ENCODE data around the gene SLC25A3. TPM values are rescaled to one million over a fixed set of nuclear protein-coding genes. Genes with fewer than 3 reads are reported as not detected.
"Not testable (repeated sequence)": the region's sequence is repeated elsewhere in the genome, so short reads cannot be mapped to it uniquely, and the experiment has no call there.

The SLC25A3 gene
- 469 to 531 TPM (median 525 TPM) in 3 replicates for total RNA-seq
- long read RNA-seq, full-length matches to known transcripts = 413 of 453 reads
- long read RNA-seq, partial matches to known transcripts = 29 of 453 reads
- long read RNA-seq, other reads (novel, unspliced or antisense) = 11 of 453 reads

DNA sequence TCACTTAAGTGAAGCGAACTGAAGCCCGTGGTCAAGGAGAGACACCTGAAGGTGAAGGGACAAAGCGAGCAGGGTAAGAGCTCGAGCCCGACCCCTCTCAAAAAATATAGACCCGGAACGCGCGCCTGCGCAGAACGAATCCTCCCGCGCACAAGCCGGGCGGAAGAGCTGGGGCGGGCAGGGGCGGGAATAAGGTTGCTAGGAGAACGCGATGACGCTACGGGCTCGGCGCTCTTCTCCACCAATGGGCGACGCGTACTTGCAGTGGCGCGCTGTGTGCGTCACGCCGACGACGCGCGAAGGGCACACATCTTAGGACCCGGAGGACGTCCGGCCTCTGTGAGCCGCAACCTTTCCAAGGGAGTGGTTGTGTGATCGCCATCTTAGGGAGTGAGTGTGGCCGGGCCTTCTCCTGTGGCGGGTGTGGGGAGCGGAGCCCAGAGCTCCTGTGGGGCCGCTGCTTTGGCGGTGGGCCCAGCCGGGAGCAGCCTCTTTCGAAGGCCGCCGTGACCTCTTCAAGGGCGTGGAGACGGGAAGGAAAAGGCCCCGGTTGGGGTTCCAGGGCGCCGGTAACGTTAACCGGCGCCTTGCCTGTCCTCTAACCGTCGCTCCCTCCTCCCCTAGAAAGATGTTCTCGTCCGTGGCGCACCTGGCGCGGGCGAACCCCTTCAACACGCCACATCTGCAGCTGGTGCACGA lies at the start of gene SLC25A3:
Gene SLC25A3 (plus strand): TSS at position 336 of the 699 bp plus-strand sequence. CDS start 293 bp downstream, at position 629.
- H3K27ac Mint-ChIP-seq (ENCODE audit: unreplicated experiment) = peak within 1 kb of the TSS; percentile 97
- H3K4me1 Mint-ChIP-seq (ENCODE audit: low read depth) = peaks cover 29% of the 10 kb centered on the region
- peaks cover 9% of the 10 kb centered on the region for H3K36me3 Mint-ChIP-seq (ENCODE audit: low read depth)
- H3K27me3 Mint-ChIP-seq (ENCODE audit: low read depth) = no peaks in the 10 kb centered on the region
- no peaks in the 10 kb centered on the region for H3K9me3 Mint-ChIP-seq (ENCODE audit: low read depth)
- DNase-seq (ENCODE audit: low spot score) = peak; percentile 97
- peak within 1 kb of the TSS; percentile 95 for H3K4me3 Mint-ChIP-seq (ENCODE audit: unreplicated experiment)
- TF ChIP-seq, protein P1, sequence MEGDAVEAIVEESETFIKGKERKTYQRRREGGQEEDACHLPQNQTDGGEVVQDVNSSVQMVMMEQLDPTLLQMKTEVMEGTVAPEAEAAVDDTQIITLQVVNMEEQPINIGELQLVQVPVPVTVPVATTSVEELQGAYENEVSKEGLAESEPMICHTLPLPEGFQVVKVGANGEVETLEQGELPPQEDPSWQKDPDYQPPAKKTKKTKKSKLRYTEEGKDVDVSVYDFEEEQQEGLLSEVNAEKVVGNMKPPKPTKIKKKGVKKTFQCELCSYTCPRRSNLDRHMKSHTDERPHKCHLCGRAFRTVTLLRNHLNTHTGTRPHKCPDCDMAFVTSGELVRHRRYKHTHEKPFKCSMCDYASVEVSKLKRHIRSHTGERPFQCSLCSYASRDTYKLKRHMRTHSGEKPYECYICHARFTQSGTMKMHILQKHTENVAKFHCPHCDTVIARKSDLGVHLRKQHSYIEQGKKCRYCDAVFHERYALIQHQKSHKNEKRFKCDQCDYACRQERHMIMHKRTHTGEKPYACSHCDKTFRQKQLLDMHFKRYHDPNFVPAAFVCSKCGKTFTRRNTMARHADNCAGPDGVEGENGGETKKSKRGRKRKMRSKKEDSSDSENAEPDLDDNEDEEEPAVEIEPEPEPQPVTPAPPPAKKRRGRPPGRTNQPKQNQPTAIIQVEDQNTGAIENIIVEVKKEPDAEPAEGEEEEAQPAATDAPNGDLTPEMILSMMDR (IDR thresholded peaks at IDR 0.05) = no peak

DNA sequence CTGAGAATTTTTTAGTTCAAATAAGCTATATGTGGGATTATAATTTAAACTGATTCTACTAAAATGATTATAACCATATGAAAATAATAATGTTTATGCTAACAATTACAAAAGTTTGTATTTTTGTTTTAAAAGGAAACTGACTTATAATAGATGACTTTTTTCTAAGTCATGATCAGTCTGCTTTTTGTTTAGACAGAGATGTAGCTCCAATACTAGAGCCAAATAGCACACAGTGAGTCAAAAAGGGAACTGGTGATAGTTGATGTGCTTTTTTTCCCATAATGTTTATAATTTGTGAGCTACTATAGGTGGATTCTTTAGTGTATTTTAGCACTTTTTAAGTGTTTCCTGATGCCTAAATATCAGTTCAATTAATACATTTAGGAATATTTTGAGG lies 49.8 kb upstream of the SLC25A3 start:
- DNase-seq (ENCODE audit: low spot score) = no peak
- Mint-ChIP-seq H3K4me3 (ENCODE audit: unreplicated experiment) (no peak overlapping the region), H3K4me1 (ENCODE audit: low read depth) (peaks cover 28% of the 10 kb centered on the region), H3K36me3 (ENCODE audit: low read depth) (peaks cover 3% of the 10 kb centered on the region), H3K9me3 (ENCODE audit: low read depth) (no peaks in the 10 kb centered on the region), H3K27me3 (ENCODE audit: low read depth) (no peaks in the 10 kb centered on the region), H3K27ac (ENCODE audit: unreplicated experiment) (no peak overlapping the region)
- TF ChIP-seq, protein P1 (IDR thresholded peaks at IDR 0.05) = no peak

DNA sequence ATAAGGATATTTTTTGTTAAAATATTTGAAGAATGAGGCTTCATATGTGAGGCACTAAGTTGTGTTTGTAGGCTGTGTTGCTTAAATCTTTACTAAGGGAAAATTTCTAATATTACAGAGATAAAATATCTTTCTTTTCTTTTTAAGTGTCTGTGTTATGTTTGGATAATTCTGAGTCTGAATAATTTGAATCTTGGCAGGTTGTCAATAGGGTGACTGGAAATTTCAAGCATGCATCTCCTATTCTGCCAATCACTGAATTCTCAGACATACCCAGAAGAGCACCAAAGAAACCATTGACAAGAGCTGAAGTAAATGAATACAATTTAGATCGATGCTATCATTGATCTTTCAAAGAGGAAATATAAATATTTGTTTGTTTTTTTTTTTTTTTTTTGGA lies 48.7 kb upstream of the SLC25A3 start:
- Mint-ChIP-seq H3K36me3 (ENCODE audit: low read depth) (peaks cover 3% of the 10 kb centered on the region), H3K4me1 (ENCODE audit: low read depth) (peaks cover 28% of the 10 kb centered on the region), H3K9me3 (ENCODE audit: low read depth) (no peaks in the 10 kb centered on the region), H3K27ac (ENCODE audit: unreplicated experiment) (peak overlapping the region; percentile 68), H3K4me3 (ENCODE audit: unreplicated experiment) (no peak overlapping the region), H3K27me3 (ENCODE audit: low read depth) (no peaks in the 10 kb centered on the region)
- DNase-seq (ENCODE audit: low spot score) = no peak
- TF ChIP-seq, protein P1 (IDR thresholded peaks at IDR 0.05) = no peak

DNA sequence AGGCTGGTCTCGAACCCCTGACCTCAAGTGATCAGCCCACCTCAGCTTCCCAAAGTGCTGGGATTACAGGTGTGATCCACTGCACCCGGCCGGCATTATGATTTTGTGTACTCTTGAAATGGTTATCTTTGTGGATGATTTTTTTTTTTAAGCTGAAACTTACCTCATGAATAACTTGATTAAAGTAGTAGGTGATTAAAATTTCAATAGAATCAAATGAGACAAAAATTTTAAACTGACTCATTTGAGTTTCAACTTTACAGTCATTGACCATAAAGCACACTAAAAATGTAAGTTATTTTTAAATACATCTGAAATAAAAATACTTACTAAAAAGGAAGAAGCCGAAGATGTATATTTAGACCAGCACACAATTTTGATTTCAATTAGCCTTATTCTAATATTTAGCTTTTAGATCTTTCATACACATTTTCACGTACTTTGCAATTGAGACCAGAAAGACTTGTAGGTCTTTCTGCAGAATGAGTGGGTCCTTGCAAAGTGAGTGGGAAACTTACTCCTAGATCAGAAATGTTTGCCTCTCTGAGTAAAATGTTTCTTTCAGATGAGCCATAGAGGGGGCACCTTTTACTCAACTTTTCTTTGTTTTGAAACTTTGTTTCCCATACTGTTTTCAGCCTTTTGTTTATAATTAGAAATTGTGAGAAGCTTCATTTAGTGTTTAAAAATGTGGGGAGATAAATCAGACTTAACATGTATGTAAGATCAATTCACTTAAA lies 43.9 kb upstream of the SLC25A3 start:
- Mint-ChIP-seq H3K4me3 (ENCODE audit: unreplicated experiment) (no peak overlapping the region), H3K9me3 (ENCODE audit: low read depth) (no peaks in the 10 kb centered on the region), H3K4me1 (ENCODE audit: low read depth) (peaks cover 11% of the 10 kb centered on the region), H3K36me3 (ENCODE audit: low read depth) (peaks cover 5% of the 10 kb centered on the region), H3K27me3 (ENCODE audit: low read depth) (no peaks in the 10 kb centered on the region), H3K27ac (ENCODE audit: unreplicated experiment) (no peak overlapping the region)
- DNase-seq (ENCODE audit: low spot score) = no peak
- TF ChIP-seq, protein P1 (IDR thresholded peaks at IDR 0.05) = no peak

DNA sequence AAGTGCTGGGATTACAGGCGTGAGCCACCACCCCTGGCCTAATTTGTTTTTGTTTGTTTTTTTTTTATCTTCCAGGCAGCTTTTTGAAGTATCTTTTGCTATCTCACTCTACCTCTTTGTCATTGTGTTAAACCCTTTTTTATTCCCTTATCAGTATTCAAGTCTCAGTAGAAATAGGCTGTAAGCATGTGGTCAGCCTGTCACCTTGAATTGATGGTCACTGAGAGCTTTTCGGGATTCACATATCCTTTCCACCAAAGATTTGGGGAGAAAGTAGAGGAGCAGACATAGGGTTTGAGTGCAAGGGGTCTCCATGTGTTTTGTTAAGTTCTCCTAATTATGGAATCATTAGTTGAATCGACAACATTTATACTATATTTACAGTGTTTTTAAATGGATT lies 41.7 kb upstream of the SLC25A3 start:
- Mint-ChIP-seq H3K4me1 (ENCODE audit: low read depth) (peaks cover 2% of the 10 kb centered on the region), H3K4me3 (ENCODE audit: unreplicated experiment) (no peak overlapping the region), H3K27ac (ENCODE audit: unreplicated experiment) (no peak overlapping the region), H3K9me3 (ENCODE audit: low read depth) (peaks cover 2% of the 10 kb centered on the region), H3K36me3 (ENCODE audit: low read depth) (peaks cover 7% of the 10 kb centered on the region), H3K27me3 (ENCODE audit: low read depth) (no peaks in the 10 kb centered on the region)
- TF ChIP-seq, protein P1 (IDR thresholded peaks at IDR 0.05) = no peak
- DNase-seq (ENCODE audit: low spot score) = no peak

DNA sequence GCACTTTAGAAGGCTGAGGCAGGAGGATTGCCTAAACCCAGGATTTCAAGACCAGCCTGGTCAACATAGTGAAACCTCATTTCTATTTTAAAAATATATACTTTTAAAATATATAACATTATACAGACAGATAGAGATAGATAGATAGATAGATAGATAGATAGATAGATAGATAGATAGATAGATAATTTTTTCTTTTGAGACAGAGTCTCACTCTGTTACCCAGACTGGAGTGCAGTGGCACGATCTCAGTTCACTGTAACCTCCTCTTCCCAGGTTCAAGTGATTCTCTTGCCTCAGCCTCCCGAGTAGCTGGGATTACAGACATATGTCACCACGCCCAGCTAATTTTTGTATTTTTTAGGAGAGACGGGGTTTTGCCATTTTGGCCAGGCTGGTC lies 35.4 kb upstream of the SLC25A3 start:
- H3K27me3 Mint-ChIP-seq (ENCODE audit: low read depth); H3K27ac Mint-ChIP-seq (ENCODE audit: unreplicated experiment); DNase-seq (ENCODE audit: low spot score); H3K9me3 Mint-ChIP-seq (ENCODE audit: low read depth); H3K4me1 Mint-ChIP-seq (ENCODE audit: low read depth); H3K36me3 Mint-ChIP-seq (ENCODE audit: low read depth); H3K4me3 Mint-ChIP-seq (ENCODE audit: unreplicated experiment): not testable (repeated sequence)

Data from chondrocyte (in vitro differentiated cells).